GM12872 (cell line): ENCODE results near the gene NECTIN1.

Source experiments
- CTCF ChIP-seq: IDR thresholded peaks from 3 replicates; pipeline ENCODE4 v1.5.1; 2011; ENCODE audit warnings: low read depth, mild to moderate bottlenecking, low read length, moderate library complexity; ENCODE audit not compliant: insufficient read depth

Gene NECTIN1

GRCh38 chr11:119772641-119773415, 43.8 kb upstream of the NECTIN1 start:
- TF ChIP-seq CTCF, result no peak

GRCh38 chr11:119772076-119772475, 43.1 kb upstream of the NECTIN1 start:
- no peak for TF ChIP-seq CTCF

- no peak for TF ChIP-seq CTCF
Observed at GRCh38 chr11:119771172-119771770, 42.3 kb upstream of the NECTIN1 start.

GRCh38 chr11:119765628-119766027, 36.6 kb upstream of the NECTIN1 start:
- TF ChIP-seq CTCF, result no peak

GRCh38 chr11:119764108-119764868, 35.3 kb upstream of the NECTIN1 start:
- no peak for TF ChIP-seq CTCF

GRCh38 chr11:119763071-119763728, 34.2 kb upstream of the NECTIN1 start:
- TF ChIP-seq CTCF, result no peak

- TF ChIP-seq CTCF, result no peak
Observed at GRCh38 chr11:119759747-119760412, 30.9 kb upstream of the NECTIN1 start.
